A673 (cell line): ENCODE measurements around the gene RABL6.

Source experiments
- EZH2 ChIP-seq: fragments of 200-600 bp; sonication (generic); IDR thresholded peaks from 2 replicates; pipeline ENCODE4 v1.6.1; 2017; ENCODE audit warnings: borderline replicate concordance, low read depth, mild to moderate bottlenecking, mixed read lengths, antibody characterized with exemption, low read length; ENCODE audit not compliant: poor library complexity, severe bottlenecking
- TF ChIP-seq, protein P1 (sequence below): fragments of 300-800, 200-600 bp; sonication (generic); conservative IDR thresholded peaks from 2 replicates; pipeline ENCODE4 v1.5.1; 2017; ENCODE audit warnings: low read depth, mild to moderate bottlenecking, antibody characterized with exemption, low read length, moderate library complexity, mixed read lengths

DNA sequence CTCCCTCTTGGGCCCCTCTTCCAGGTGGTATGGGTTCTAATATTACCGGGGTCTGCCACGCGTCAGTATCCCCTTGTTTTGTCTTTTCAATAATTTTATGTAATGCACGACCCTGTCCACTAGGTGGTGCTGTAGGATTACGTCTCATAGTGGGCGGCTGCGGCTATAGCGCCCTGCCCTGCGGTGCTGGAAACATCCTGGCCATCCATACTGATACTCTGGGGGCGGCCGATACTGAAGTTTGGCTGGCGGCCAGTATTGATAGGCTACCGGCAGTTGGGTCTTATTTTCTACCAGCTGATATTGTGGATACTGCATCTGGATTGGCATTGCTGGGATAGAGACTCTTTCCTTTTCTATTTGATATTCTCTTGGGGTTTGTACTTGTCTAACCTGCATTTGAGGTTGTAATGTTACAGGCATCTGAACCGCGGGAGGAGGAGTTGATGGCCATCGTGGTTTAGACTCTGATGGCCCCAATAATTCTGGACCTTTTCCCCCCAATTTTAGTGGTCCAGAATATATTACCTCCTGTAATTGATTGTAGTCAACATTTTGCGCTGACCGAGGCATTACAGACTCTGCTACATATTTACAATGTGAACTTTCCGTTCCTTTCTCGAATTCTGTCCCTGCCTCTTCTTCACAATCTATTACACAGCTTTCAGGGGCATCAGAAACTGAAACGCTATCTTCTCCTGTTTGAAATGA is 19.9 kb upstream of the RABL6 start:
- TF ChIP-seq, protein P1, sequence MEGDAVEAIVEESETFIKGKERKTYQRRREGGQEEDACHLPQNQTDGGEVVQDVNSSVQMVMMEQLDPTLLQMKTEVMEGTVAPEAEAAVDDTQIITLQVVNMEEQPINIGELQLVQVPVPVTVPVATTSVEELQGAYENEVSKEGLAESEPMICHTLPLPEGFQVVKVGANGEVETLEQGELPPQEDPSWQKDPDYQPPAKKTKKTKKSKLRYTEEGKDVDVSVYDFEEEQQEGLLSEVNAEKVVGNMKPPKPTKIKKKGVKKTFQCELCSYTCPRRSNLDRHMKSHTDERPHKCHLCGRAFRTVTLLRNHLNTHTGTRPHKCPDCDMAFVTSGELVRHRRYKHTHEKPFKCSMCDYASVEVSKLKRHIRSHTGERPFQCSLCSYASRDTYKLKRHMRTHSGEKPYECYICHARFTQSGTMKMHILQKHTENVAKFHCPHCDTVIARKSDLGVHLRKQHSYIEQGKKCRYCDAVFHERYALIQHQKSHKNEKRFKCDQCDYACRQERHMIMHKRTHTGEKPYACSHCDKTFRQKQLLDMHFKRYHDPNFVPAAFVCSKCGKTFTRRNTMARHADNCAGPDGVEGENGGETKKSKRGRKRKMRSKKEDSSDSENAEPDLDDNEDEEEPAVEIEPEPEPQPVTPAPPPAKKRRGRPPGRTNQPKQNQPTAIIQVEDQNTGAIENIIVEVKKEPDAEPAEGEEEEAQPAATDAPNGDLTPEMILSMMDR: peak; percentile 85
- no peak for TF ChIP-seq EZH2
